ENCODE results near the gene CRIP1. TPM values are rescaled to one million over a fixed set of nuclear protein-coding genes. Genes with fewer than 3 reads are reported as not detected.

The CRIP1 gene
- total and polyA plus RNA-seq, 2 donors (not counting 3 experiments of a cell fraction or from before 2014, with no cell fraction given), result 3.1 to 8.1 TPM

DNA sequence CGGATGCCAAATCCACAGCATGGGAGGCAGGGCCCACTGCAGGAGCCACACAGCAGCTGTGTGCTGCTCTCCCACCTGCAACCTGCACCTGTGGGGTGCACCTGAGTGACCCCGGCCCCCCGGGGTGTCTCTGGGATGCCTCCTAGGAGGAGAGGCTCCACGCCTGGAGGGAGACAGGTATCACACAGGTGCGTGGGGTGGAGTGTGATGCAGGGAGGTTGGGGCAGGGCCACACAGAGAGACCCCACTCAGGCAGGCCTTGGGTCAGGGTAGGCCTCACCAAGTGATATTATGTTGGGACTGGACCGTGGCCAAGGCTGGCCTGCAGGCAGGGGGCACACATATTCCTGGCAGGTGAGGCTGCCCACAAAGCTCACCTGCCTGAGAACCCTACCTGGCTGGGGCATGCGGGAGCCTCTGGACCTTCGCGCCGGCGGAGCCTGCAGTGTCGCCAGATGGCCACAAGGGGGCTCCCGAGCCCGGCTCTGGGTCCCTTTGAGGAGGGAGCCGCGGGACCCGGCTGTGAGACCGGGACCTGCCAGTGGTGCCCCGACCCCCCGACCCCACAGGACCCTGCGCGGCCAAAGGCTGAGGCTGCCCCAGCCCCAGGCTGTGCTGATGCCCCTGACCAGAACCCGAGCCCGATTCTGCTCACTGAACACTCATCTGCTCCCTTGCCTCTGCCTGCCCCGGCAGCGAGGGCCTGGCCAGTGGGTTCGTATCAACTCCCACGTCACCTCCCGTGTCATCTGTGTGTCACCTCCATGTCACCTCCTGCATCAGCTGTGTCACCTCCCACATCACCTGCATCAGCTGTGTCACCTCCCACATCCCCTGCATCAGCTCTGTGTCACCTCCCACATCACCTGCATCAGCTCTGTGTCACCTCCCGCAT, 51.1 kb downstream of the CRIP1 start:
- Histone ChIP-seq H4K20me1 (replicated peaks; ENCODE audit: control insufficient read depth, extremely low read depth, insufficient read depth, low read length) (no peaks in the 10 kb centered on the region), H3K9me1 (replicated peaks; ENCODE audit: control insufficient read depth, extremely low read depth, insufficient read depth, low read length) (no peaks in the 10 kb centered on the region), H2AFZ (ENCODE audit: low read depth, low read length) (no peak overlapping the region), H3K79me2 (ENCODE audit: control insufficient read depth, insufficient read depth, low read length) (no peaks in the 10 kb centered on the region), H3K4me1 (ENCODE audit: control insufficient read depth, extremely low read depth, insufficient read depth, low read length) (no peaks in the 10 kb centered on the region), H3K4me2 (ENCODE audit: insufficient read depth, low read length) (no peak overlapping the region), H3K4me3 (replicated peaks in 1 of 3; ENCODE audit: insufficient read depth in 1 of 3, low read depth in 1 of 3, low read length in 3 of 3) (no peak overlapping the region), H3K9ac (replicated peaks; ENCODE audit: extremely low read depth, insufficient read depth, low read length) (no peak overlapping the region), H3K9me3 (replicated peaks; ENCODE audit: control insufficient read depth, insufficient read depth, low read length) (no peaks in the 10 kb centered on the region), H3K27me3 (ENCODE audit: control insufficient read depth in 2 of 2, insufficient read depth in 2 of 2, low read length in 2 of 2) (no peaks in the 10 kb centered on the region), H3K27ac (ENCODE audit: insufficient read depth, low read depth, low read length) (no peak overlapping the region), H3K36me3 (ENCODE audit: control insufficient read depth in 2 of 2, extremely low read depth in 1 of 2, insufficient read depth in 2 of 2, low read length in 2 of 2) (no peaks in the 10 kb centered on the region)
- ChIA-PET POLR2A (no interaction called here), CTCF (interaction anchor here (1.7 kb wide), 1 partner anchor 10 kb away, joined by 6 read pairs; no protein-coding TSS in a partner anchor)
- dilution Hi-C loops (cut with MboI; ENCODE audit: extremely low pct_ligation_motif_present, low sequenced_read_pairs) (no loop called here), intact Hi-C loops (cut with micrococcal nuclease) (no loop called here)
- FAIRE-seq (no peak), DNase-seq (ENCODE audit: low read depth, low spot score) (no peak)
- TF ChIP-seq, protein P1, sequence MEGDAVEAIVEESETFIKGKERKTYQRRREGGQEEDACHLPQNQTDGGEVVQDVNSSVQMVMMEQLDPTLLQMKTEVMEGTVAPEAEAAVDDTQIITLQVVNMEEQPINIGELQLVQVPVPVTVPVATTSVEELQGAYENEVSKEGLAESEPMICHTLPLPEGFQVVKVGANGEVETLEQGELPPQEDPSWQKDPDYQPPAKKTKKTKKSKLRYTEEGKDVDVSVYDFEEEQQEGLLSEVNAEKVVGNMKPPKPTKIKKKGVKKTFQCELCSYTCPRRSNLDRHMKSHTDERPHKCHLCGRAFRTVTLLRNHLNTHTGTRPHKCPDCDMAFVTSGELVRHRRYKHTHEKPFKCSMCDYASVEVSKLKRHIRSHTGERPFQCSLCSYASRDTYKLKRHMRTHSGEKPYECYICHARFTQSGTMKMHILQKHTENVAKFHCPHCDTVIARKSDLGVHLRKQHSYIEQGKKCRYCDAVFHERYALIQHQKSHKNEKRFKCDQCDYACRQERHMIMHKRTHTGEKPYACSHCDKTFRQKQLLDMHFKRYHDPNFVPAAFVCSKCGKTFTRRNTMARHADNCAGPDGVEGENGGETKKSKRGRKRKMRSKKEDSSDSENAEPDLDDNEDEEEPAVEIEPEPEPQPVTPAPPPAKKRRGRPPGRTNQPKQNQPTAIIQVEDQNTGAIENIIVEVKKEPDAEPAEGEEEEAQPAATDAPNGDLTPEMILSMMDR (IDR thresholded peaks at IDR 0.05; ENCODE audit: extremely low read depth in 1 of 2, insufficient read depth in 1 of 2, low read depth in 1 of 2, low read length in 2 of 2), result peak; percentile 92 to 98
- TF ChIP-seq FOS (IDR thresholded peaks at IDR 0.05; ENCODE audit: borderline replicate concordance, insufficient read depth, low read length) (no peak), POLR2A (IDR thresholded peaks at IDR 0.05; ENCODE audit: low read depth, low read length) (no peak)
- BruUV-seq (replicated peaks), result no TSS peak

Other genes starting within 250 kb of the CRIP1 start
- gene BTBD6, start 238.4 kb upstream of the CRIP1 start, total RNA-seq, result 57.7 and 63.1 TPM in 2 replicates
- gene BTBD6, start 238.4 kb upstream of the CRIP1 start, polyA plus RNA-seq, result 63.1 and 65.0 TPM in 2 replicates
- 37.9 and 47.2 TPM in 2 replicates for gene BRF1, start 185.9 kb upstream of the CRIP1 start, total RNA-seq
- gene BRF1, start 185.9 kb upstream of the CRIP1 start, polyA plus RNA-seq, result 18.6 and 19.0 TPM in 2 replicates
- 80.1 and 86.3 TPM in 2 replicates for gene PACS2, start 172.1 kb upstream of the CRIP1 start, total RNA-seq
- 52.6 and 52.7 TPM in 2 replicates for gene PACS2, start 172.1 kb upstream of the CRIP1 start, polyA plus RNA-seq
- 1.1 and 2.1 TPM in 2 replicates for gene TEX22, start 88.3 kb upstream of the CRIP1 start, total RNA-seq
- 0.06 and 0.22 TPM in 2 replicates for gene TEX22, start 88.3 kb upstream of the CRIP1 start, polyA plus RNA-seq
- gene MTA1, start 67.1 kb upstream of the CRIP1 start, total RNA-seq, result 158 and 167 TPM in 2 replicates
- 85.2 and 97.2 TPM in 2 replicates for gene MTA1, start 67.1 kb upstream of the CRIP1 start, polyA plus RNA-seq
- gene CRIP2, start 12.1 kb upstream of the CRIP1 start, total RNA-seq, result 322 and 361 TPM in 2 replicates
- 954 and 1,384 TPM in 2 replicates for gene CRIP2, start 12.1 kb upstream of the CRIP1 start, polyA plus RNA-seq
- gene TEDC1, start 4.4 kb downstream of the CRIP1 start, total RNA-seq, result 25.3 and 29.9 TPM in 2 replicates
- gene TEDC1, start 4.4 kb downstream of the CRIP1 start, polyA plus RNA-seq, result 16.5 and 16.8 TPM in 2 replicates
- 4.8 and 5.3 TPM in 2 replicates for gene TMEM121, start 39.7 kb downstream of the CRIP1 start, total RNA-seq
- gene TMEM121, start 39.7 kb downstream of the CRIP1 start, polyA plus RNA-seq, result 7.7 and 13.1 TPM in 2 replicates

Measured in endothelial cell of umbilical vein (primary cell).